HepG2 (cell line): Measurements from ENCODE around the gene SERHL2. TPM values are rescaled to one million over a fixed set of nuclear protein-coding genes. Genes with fewer than 3 reads are reported as not detected.

ENCODE experiments used
- ATF7-NPFF ChIP-seq: sonication (generic); formaldehyde crosslinking; IDR thresholded peaks from 2 replicates; pipeline ENCODE4 v1.8.1; 2023; ENCODE audit warnings: mild to moderate bottlenecking, low read depth, missing genetic modification reagents, moderate library complexity
- CREB3 ChIP-seq: sonication (generic); formaldehyde crosslinking; IDR thresholded peaks from 2 replicates; pipeline ENCODE4 v1.5.0; 2020; ENCODE audit warnings: missing genetic modification reagents
- IKZF4 ChIP-seq: sonication (generic); formaldehyde crosslinking; IDR thresholded peaks from 2 replicates; pipeline ENCODE4 v1.5.1; 2020; ENCODE audit warnings: borderline replicate concordance, mild to moderate bottlenecking, low read depth, missing genetic modification reagents; ENCODE audit errors: not compliant biosample characterization
- ZC3H13 ChIP-seq: sonication (generic); formaldehyde crosslinking; IDR thresholded peaks from 2 replicates; pipeline ENCODE4 v1.8.1; 2023; ENCODE audit warnings: mild to moderate bottlenecking, missing genetic modification reagents, moderate library complexity
- ZNF318 ChIP-seq: sonication (generic); formaldehyde crosslinking; IDR thresholded peaks from 2 replicates; pipeline ENCODE4 v1.4.0; 2020; ENCODE audit warnings: mild to moderate bottlenecking, missing genetic modification reagents
- ZNF567 ChIP-seq: sonication (generic); formaldehyde crosslinking; IDR thresholded peaks from 2 replicates; pipeline ENCODE4 v1.8.1; 2023; ENCODE audit warnings: mild to moderate bottlenecking, missing genetic modification reagents, borderline replicate concordance
- ZNF878 ChIP-seq: sonication (generic); formaldehyde crosslinking; IDR thresholded peaks from 2 replicates; pipeline ENCODE4 v1.8.1; 2023; ENCODE audit warnings: mild to moderate bottlenecking, missing genetic modification reagents, moderate library complexity
- polyA plus RNA-seq, 8 experiments: library from polyadenylated mRNA; depleted of rRNA in 3 of 8; stranded (reverse) in 7 of 8; unstranded in 1 of 8; fragments of >200 nt; fragmentation: Illumina TruSeq in 4 of 8; extraction: Trizol in 4 of 8; gene quantifications; 2 replicates each; pipeline versions ENCODE4 v1.2.1 to v1.2.3, GENCODE V29; 2011 to 2016; ENCODE audit warnings: low read depth in 4 of 8, missing spikeins in 1 of 8, mixed read lengths in 1 of 8; ENCODE audit not compliant: insufficient read depth in 1 of 8
- total RNA-seq, 5 experiments: library from RNA; depleted of rRNA; stranded (reverse); fragments of >200 nt; fragmentation: Illumina TruSeq; extraction: Trizol; gene quantifications; 2 replicates each; pipeline ENCODE4 v1.2.3, GENCODE V29; 2016; ENCODE audit warnings: low read depth in 1 of 5
- TF ChIP-seq, protein P1 (sequence below): sonication (generic); formaldehyde crosslinking; IDR thresholded peaks from 2 replicates; pipeline ENCODE4 v1.5.0; 2020; ENCODE audit warnings: mild to moderate bottlenecking, missing genetic modification reagents

SERHL2 gene
- total and polyA plus RNA-seq, 2 of the 13 experiments (the other 11 are each of a cell fraction or from before 2014, with no cell fraction given) = 1.0 to 1.8 TPM

DNA sequence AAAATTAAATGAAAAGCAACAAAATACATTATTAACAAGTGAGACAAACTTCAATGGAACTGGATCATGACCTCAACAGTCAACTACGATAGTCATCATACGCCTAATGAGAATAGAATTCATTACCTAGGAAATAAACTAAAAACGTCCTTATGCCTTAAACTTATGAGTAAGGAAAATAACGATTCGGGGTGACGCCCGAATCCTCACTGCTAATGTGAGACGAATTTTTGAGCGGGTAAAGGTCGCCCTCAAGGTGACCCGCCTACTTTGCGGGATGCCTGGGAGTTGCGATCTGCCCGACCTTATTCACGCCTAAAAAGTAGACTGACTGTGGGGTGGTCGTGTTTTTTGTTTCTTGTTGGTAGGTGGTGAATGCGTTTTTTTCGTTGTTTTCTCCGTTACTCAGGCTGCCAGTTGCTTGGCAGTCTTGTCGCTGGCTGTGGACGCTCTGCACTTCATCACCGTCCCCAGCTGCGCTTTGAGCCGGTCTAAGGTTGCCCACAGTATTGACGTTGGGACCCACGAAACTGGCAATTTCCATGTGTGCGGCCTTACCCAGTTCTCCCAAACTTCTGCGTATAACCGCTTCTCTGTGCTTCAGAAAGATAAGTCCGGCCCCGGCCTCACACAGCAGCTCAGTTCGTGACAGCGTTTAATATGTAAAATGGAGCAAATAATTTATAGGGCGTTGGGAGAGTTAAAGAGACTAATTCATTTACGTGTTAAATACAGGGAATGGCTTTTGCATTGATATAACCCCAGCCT lies 61.5 kb downstream of the SERHL2 start (continued):
- TF ChIP-seq ZNF318 (peak; percentile 87; the same call in 1 of the 2 replicates), ZC3H13 (CRISPR knock-in tag) (peak; percentile 95; the same call in 1 of the 2 replicates), CREB3 (no peak), IKZF4 (CRISPR knock-in tag) (no peak), ZNF567 (CRISPR knock-in tag) (no peak), ZNF878 (CRISPR knock-in tag) (peak; percentile 92), ATF7-NPFF (peak; percentile 88)
- TF ChIP-seq, protein P1, sequence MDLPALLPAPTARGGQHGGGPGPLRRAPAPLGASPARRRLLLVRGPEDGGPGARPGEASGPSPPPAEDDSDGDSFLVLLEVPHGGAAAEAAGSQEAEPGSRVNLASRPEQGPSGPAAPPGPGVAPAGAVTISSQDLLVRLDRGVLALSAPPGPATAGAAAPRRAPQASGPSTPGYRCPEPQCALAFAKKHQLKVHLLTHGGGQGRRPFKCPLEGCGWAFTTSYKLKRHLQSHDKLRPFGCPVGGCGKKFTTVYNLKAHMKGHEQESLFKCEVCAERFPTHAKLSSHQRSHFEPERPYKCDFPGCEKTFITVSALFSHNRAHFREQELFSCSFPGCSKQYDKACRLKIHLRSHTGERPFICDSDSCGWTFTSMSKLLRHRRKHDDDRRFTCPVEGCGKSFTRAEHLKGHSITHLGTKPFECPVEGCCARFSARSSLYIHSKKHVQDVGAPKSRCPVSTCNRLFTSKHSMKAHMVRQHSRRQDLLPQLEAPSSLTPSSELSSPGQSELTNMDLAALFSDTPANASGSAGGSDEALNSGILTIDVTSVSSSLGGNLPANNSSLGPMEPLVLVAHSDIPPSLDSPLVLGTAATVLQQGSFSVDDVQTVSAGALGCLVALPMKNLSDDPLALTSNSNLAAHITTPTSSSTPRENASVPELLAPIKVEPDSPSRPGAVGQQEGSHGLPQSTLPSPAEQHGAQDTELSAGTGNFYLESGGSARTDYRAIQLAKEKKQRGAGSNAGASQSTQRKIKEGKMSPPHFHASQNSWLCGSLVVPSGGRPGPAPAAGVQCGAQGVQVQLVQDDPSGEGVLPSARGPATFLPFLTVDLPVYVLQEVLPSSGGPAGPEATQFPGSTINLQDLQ = peak; percentile 96
